Thyroid gland (tissue), 4 donors: ENCODE measurements around the gene NOS1AP.

Experiments used
- POLR2A ChIP-seq, 2 donors: fragments of 450-650 bp; IDR thresholded peaks; one replicate each; pipeline ENCODE4 v1.6.1; 2017; ENCODE audit warnings: antibody characterized with exemption in 2 of 2, mild to moderate bottlenecking in 2 of 2, moderate library complexity in 1 of 2
- TF ChIP-seq, protein P1 (sequence below), 6 experiments: fragments of 200-600 bp in 3 of 6; fragments of 450-650 bp in 3 of 6; sonication (generic) in 3 of 6; IDR thresholded peaks; one replicate each; pipeline ENCODE4 v1.5.1; 2016 to 2019; ENCODE audit warnings: antibody characterized with exemption in 6 of 6, mild to moderate bottlenecking in 2 of 6, inconsistent platforms in 1 of 6, moderate library complexity in 1 of 6

DNA sequence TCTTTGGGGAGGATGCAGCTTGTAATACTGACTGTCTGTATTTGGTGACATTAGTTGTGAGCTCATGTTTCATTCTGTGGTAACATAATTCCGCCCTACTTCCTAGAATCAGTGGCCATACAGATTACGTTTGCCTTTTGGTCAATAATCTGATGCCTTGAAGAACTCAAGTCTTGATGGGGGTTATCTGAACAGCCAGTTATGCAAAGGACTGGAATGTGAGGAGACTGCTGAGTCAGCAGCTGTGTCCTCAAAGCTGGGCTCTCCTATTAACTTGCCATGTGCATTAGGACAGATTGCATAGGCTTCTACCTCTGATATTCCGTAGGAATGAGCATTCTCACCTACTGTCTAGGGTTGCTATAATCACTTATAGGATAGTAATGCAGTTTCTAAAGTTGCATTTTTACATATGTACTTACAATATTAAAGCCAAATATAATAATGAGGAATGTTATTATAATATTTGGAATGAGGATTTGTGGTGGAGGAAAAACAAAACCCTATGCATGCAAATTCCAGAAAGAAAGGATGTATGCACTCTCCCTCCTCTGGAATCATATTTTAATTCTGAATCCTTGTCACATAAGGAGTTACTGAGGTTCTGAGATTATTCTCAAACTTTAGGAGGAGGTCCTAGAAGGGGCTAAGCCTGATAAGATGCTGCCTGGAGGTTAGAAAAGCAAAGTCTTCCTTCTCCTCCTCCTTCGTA is 116.0 kb downstream of the NOS1AP start:
- TF ChIP-seq, protein P1, sequence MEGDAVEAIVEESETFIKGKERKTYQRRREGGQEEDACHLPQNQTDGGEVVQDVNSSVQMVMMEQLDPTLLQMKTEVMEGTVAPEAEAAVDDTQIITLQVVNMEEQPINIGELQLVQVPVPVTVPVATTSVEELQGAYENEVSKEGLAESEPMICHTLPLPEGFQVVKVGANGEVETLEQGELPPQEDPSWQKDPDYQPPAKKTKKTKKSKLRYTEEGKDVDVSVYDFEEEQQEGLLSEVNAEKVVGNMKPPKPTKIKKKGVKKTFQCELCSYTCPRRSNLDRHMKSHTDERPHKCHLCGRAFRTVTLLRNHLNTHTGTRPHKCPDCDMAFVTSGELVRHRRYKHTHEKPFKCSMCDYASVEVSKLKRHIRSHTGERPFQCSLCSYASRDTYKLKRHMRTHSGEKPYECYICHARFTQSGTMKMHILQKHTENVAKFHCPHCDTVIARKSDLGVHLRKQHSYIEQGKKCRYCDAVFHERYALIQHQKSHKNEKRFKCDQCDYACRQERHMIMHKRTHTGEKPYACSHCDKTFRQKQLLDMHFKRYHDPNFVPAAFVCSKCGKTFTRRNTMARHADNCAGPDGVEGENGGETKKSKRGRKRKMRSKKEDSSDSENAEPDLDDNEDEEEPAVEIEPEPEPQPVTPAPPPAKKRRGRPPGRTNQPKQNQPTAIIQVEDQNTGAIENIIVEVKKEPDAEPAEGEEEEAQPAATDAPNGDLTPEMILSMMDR (IDR thresholded peaks at IDR 0.05): no peak
- no peak for TF ChIP-seq POLR2A (IDR thresholded peaks at IDR 0.05)
